ENCODE data around the gene MRPL44.

MRPL44 gene

GRCh38 chr2:223915071-223915470 is 42.2 kb upstream of the MRPL44 start:
- Histone ChIP-seq H2BK5ac (ENCODE audit: low read length) (no peak overlapping the region), H2BK12ac (ENCODE audit: low read length) (no peak overlapping the region), H3K4me2 (ENCODE audit: insufficient read depth, low read length, poor library complexity, severe bottlenecking) (no peak overlapping the region), H3K23ac (ENCODE audit: low read depth, low read length, poor library complexity) (no peak overlapping the region), H3K4me3 (ENCODE audit: low read length in 2 of 2) (no peak overlapping the region), H4K8ac (ENCODE audit: low read depth, low read length) (no peak overlapping the region), H3K18ac (ENCODE audit: low read length) (no peak overlapping the region), H2AK5ac (ENCODE audit: low read depth, low read length) (no peak overlapping the region), H3K36me3 (replicated peaks in 1 of 2; ENCODE audit: control insufficient read depth in 2 of 2, insufficient read depth in 2 of 2, low read length in 2 of 2) (peaks cover 0 to 59% of the 10 kb centered on the region in 2 donors), H2BK120ac (ENCODE audit: low read depth, low read length) (no peak overlapping the region), H3K4ac (ENCODE audit: low read length) (no peak overlapping the region), H4K91ac (ENCODE audit: low read depth, low read length, poor library complexity) (no peak overlapping the region), H3K9ac (ENCODE audit: low read depth, low read length, poor library complexity) (no peak overlapping the region), H3K27ac (replicated peaks; ENCODE audit: low read length) (no peak overlapping the region), H2BK15ac (ENCODE audit: low read length) (no peak overlapping the region), H2AFZ (ENCODE audit: low read length) (no peak overlapping the region), H3K4me1 (ENCODE audit: control insufficient read depth in 2 of 2, insufficient read depth in 1 of 2, low read depth in 1 of 2, low read length in 2 of 2) (no peaks in the 10 kb centered on the region), H3K79me1 (ENCODE audit: low read depth, low read length) (no peaks in the 10 kb centered on the region), H3K14ac (ENCODE audit: low read length) (no peak overlapping the region), H3K27me3 (ENCODE audit: control insufficient read depth in 3 of 3, insufficient read depth in 3 of 3, low read depth in 1 of 3, low read length in 3 of 3) (no peaks in the 10 kb centered on the region), H3K9me3 (replicated peaks in 1 of 2; ENCODE audit: control insufficient read depth in 2 of 2, insufficient read depth in 1 of 2, low read depth in 1 of 2, low read length in 2 of 2) (peaks cover 2 to 11% of the 10 kb centered on the region in 2 donors)
- WGBS, 2 donors (ENCODE audit: extremely low coverage in 2 of 2, insufficient read length in 2 of 2, insufficient replicate concordance in 1 of 2): no CpG with 5 or more reads among the region's 3 CpGs
- DNase-seq (ENCODE audit: low spot score): no peak

- Histone ChIP-seq H3K9me3 (replicated peaks in 1 of 2; ENCODE audit: control insufficient read depth in 2 of 2, insufficient read depth in 1 of 2, low read depth in 1 of 2, low read length in 2 of 2) (peaks cover 2 to 17% of the 10 kb centered on the region in 2 donors), H3K79me1 (ENCODE audit: low read depth, low read length) (no peaks in the 10 kb centered on the region), H3K4me2 (ENCODE audit: insufficient read depth, low read length, poor library complexity, severe bottlenecking) (no peak overlapping the region), H3K4me1 (ENCODE audit: control insufficient read depth in 2 of 2, insufficient read depth in 1 of 2, low read depth in 1 of 2, low read length in 2 of 2) (no peaks in the 10 kb centered on the region), H2AFZ (ENCODE audit: low read length) (no peak overlapping the region), H3K4me3 (ENCODE audit: low read length in 2 of 2) (no peak overlapping the region), H3K27me3 (ENCODE audit: control insufficient read depth in 3 of 3, insufficient read depth in 3 of 3, low read depth in 1 of 3, low read length in 3 of 3) (no peaks in the 10 kb centered on the region), H2BK120ac (ENCODE audit: low read depth, low read length) (no peak overlapping the region), H3K4ac (ENCODE audit: low read length) (no peak overlapping the region), H3K23ac (ENCODE audit: low read depth, low read length, poor library complexity) (no peak overlapping the region), H3K36me3 (replicated peaks in 1 of 2; ENCODE audit: control insufficient read depth in 2 of 2, insufficient read depth in 2 of 2, low read length in 2 of 2) (peaks cover 0 to 53% of the 10 kb centered on the region in 2 donors), H2AK5ac (ENCODE audit: low read depth, low read length) (no peak overlapping the region), H3K9ac (ENCODE audit: low read depth, low read length, poor library complexity) (no peak overlapping the region), H2BK15ac (ENCODE audit: low read length) (no peak overlapping the region), H2BK12ac (ENCODE audit: low read length) (no peak overlapping the region), H3K14ac (ENCODE audit: low read length) (no peak overlapping the region), H3K18ac (ENCODE audit: low read length) (no peak overlapping the region), H4K8ac (ENCODE audit: low read depth, low read length) (no peak overlapping the region), H2BK5ac (ENCODE audit: low read length) (no peak overlapping the region), H3K27ac (replicated peaks; ENCODE audit: low read length) (no peak overlapping the region), H4K91ac (ENCODE audit: low read depth, low read length, poor library complexity) (no peak overlapping the region)
- WGBS, 2 donors (ENCODE audit: extremely low coverage in 2 of 2, insufficient read length in 2 of 2, insufficient replicate concordance in 1 of 2): no CpG with 5 or more reads among the region's 8 CpGs
- DNase-seq (ENCODE audit: low spot score): no peak
Measured at GRCh38 chr2:223916181-223916920, 40.9 kb upstream of the MRPL44 start.

DNA sequence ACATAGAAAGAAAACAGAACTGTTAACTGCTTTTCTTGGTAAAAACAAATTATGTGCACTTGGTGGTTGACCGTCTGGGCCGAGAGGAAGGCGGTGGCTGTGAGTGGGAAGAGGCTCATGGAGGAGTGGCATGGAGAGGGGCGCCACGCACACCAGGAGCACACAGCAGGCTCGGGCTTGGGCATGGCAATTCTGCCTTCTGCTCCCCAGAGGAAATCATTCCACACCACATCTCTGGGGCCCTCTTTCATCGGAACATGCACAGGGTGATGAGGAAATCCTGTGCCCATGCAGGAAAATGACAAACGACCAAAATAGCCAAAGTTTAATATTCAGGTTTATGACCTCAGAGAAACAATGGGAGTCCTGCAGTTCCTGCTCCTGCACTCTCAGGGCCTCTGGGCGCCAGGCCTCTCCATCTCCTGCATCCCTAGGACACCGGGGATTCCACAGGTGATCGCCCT is 38.6 kb upstream of the MRPL44 start:
- Histone ChIP-seq H3K4me2 (ENCODE audit: insufficient read depth, low read length, poor library complexity, severe bottlenecking) (no peak overlapping the region), H2BK5ac (ENCODE audit: low read length) (no peak overlapping the region), H2BK12ac (ENCODE audit: low read length) (no peak overlapping the region), H3K27ac (replicated peaks; ENCODE audit: low read length) (no peak overlapping the region), H3K9me3 (replicated peaks in 1 of 2; ENCODE audit: control insufficient read depth in 2 of 2, insufficient read depth in 1 of 2, low read depth in 1 of 2, low read length in 2 of 2) (peaks cover 2 to 22% of the 10 kb centered on the region in 2 donors), H3K79me1 (ENCODE audit: low read depth, low read length) (no peaks in the 10 kb centered on the region), H3K27me3 (ENCODE audit: control insufficient read depth in 3 of 3, insufficient read depth in 3 of 3, low read depth in 1 of 3, low read length in 3 of 3) (no peaks in the 10 kb centered on the region), H3K4ac (ENCODE audit: low read length) (no peak overlapping the region), H3K23ac (ENCODE audit: low read depth, low read length, poor library complexity) (peak overlapping the region; percentile 94), H3K36me3 (replicated peaks in 1 of 2; ENCODE audit: control insufficient read depth in 2 of 2, insufficient read depth in 2 of 2, low read length in 2 of 2) (peaks cover 0 to 44% of the 10 kb centered on the region in 2 donors), H3K4me1 (ENCODE audit: control insufficient read depth in 2 of 2, insufficient read depth in 1 of 2, low read depth in 1 of 2, low read length in 2 of 2) (no peaks in the 10 kb centered on the region), H3K18ac (ENCODE audit: low read length) (peak overlapping the region; percentile 25), H2BK120ac (ENCODE audit: low read depth, low read length) (no peak overlapping the region), H3K14ac (ENCODE audit: low read length) (no peak overlapping the region), H4K91ac (ENCODE audit: low read depth, low read length, poor library complexity) (no peak overlapping the region), H2AFZ (ENCODE audit: low read length) (no peak overlapping the region), H2BK15ac (ENCODE audit: low read length) (no peak overlapping the region), H4K8ac (ENCODE audit: low read depth, low read length) (no peak overlapping the region), H2AK5ac (ENCODE audit: low read depth, low read length) (no peak overlapping the region), H3K4me3 (ENCODE audit: low read length in 2 of 2) (no peak overlapping the region), H3K9ac (ENCODE audit: low read depth, low read length, poor library complexity) (no peak overlapping the region)
- DNase-seq (ENCODE audit: low spot score): no peak
- no CpG with 5 or more reads among the region's 11 CpGs for WGBS, 2 donors (ENCODE audit: extremely low coverage in 2 of 2, insufficient read length in 2 of 2, insufficient replicate concordance in 1 of 2)

- no peaks in the 10 kb centered on the region for H3K27me3 ChIP-seq (ENCODE audit: control insufficient read depth in 3 of 3, insufficient read depth in 3 of 3, low read depth in 1 of 3, low read length in 3 of 3)
- H2BK12ac ChIP-seq (ENCODE audit: low read length): no peak overlapping the region
- H3K9me3 ChIP-seq (replicated peaks in 1 of 2; ENCODE audit: control insufficient read depth in 2 of 2, insufficient read depth in 1 of 2, low read depth in 1 of 2, low read length in 2 of 2): peaks cover 2 to 22% of the 10 kb centered on the region in 2 donors
- WGBS, 2 donors (ENCODE audit: extremely low coverage in 2 of 2, insufficient read length in 2 of 2, insufficient replicate concordance in 1 of 2): no CpG with 5 or more reads among the region's 4 CpGs
- peaks cover 0 to 38% of the 10 kb centered on the region in 2 donors for H3K36me3 ChIP-seq (replicated peaks in 1 of 2; ENCODE audit: control insufficient read depth in 2 of 2, insufficient read depth in 2 of 2, low read length in 2 of 2)
- H4K91ac ChIP-seq (ENCODE audit: low read depth, low read length, poor library complexity): no peak overlapping the region
- no peak overlapping the region for H2BK15ac ChIP-seq (ENCODE audit: low read length)
- no peaks in the 10 kb centered on the region for H3K79me1 ChIP-seq (ENCODE audit: low read depth, low read length)
- H3K27ac ChIP-seq (replicated peaks; ENCODE audit: low read length): no peak overlapping the region
- H2AK5ac ChIP-seq (ENCODE audit: low read depth, low read length): no peak overlapping the region
- H2BK5ac ChIP-seq (ENCODE audit: low read length): no peak overlapping the region
- no peak overlapping the region for H2AFZ ChIP-seq (ENCODE audit: low read length)
- no peak overlapping the region for H3K23ac ChIP-seq (ENCODE audit: low read depth, low read length, poor library complexity)
- no peak overlapping the region for H3K4ac ChIP-seq (ENCODE audit: low read length)
- H3K18ac ChIP-seq (ENCODE audit: low read length): no peak overlapping the region
- H3K9ac ChIP-seq (ENCODE audit: low read depth, low read length, poor library complexity): no peak overlapping the region
- no peak for DNase-seq (ENCODE audit: low spot score)
- no peak overlapping the region for H3K4me3 ChIP-seq (ENCODE audit: low read length in 2 of 2)
- no peak overlapping the region for H3K14ac ChIP-seq (ENCODE audit: low read length)
- H3K4me2 ChIP-seq (ENCODE audit: insufficient read depth, low read length, poor library complexity, severe bottlenecking): no peak overlapping the region
- H4K8ac ChIP-seq (ENCODE audit: low read depth, low read length): no peak overlapping the region
- H2BK120ac ChIP-seq (ENCODE audit: low read depth, low read length): no peak overlapping the region
- H3K4me1 ChIP-seq (ENCODE audit: control insufficient read depth in 2 of 2, insufficient read depth in 1 of 2, low read depth in 1 of 2, low read length in 2 of 2): no peaks in the 10 kb centered on the region
Measured at GRCh38 chr2:223920109-223920508, 37.2 kb upstream of the MRPL44 start.

Data from neuronal stem cell (in vitro differentiated cells).